ENCODE data around the gene PIEZO2.

PIEZO2 gene

DNA sequence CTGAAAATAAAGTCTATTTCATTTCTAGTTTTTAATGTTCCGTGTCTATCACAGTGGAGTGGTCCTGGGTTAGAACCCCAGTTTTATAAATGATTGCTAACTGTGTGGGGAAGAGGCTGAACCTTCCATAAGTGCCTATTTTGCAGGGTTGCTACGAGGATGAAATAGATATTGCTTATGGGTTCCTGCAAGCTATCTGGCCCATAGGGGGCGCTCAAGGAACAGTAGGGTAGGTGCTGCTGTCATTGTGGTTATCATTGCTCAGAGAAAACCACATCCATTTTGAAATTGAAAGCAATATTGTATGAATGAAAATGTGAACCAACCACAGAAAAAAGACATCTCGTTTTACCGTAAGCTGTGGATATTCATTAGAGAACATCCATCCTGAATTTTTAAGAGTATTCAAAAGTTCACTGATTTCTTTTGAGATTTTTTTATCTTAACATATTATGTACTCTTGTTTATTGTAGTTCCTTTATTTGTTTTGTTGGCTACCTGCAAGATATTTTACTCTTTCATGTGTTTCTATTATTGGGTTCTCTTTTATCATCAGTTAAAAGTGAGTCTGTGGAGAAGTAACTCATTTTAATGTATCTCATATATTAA is 362.0 kb downstream of the PIEZO2 start:
- peak; percentile 82 for DNase-seq
- TF ChIP-seq, protein P1, sequence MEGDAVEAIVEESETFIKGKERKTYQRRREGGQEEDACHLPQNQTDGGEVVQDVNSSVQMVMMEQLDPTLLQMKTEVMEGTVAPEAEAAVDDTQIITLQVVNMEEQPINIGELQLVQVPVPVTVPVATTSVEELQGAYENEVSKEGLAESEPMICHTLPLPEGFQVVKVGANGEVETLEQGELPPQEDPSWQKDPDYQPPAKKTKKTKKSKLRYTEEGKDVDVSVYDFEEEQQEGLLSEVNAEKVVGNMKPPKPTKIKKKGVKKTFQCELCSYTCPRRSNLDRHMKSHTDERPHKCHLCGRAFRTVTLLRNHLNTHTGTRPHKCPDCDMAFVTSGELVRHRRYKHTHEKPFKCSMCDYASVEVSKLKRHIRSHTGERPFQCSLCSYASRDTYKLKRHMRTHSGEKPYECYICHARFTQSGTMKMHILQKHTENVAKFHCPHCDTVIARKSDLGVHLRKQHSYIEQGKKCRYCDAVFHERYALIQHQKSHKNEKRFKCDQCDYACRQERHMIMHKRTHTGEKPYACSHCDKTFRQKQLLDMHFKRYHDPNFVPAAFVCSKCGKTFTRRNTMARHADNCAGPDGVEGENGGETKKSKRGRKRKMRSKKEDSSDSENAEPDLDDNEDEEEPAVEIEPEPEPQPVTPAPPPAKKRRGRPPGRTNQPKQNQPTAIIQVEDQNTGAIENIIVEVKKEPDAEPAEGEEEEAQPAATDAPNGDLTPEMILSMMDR (IDR thresholded peaks at IDR 0.05; ENCODE audit: low read depth, low read length), result peak; percentile 84
- H3K9me3 ChIP-seq, result no peaks in the 10 kb centered on the region
- H3K27me3 ChIP-seq, result no peaks in the 10 kb centered on the region
- no peaks in the 10 kb centered on the region for H3K36me3 ChIP-seq
- no peaks in the 10 kb centered on the region for H3K4me1 ChIP-seq
- no peak overlapping the region for H3K4me3 ChIP-seq (ENCODE audit: low read depth, low read length)

DNA sequence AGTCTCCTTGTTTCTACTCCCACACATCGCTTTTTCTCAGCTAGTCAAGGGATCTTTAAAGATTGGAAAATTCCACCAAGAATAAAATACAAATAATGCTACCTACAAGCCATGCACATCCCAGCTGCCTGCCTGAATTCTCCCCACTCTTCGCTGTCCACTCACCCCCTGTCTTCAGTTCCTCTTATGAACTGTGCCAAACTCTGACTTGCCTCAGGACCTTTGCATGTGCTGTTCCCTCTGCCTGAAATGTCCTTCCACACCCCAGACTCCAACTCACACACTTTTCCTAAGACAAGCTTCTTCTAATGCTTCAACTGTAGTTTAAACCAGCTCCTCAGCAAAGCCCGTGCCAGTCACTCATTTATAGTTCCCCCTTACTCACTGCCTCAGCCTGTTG is 363.6 kb downstream of the PIEZO2 start:
- TF ChIP-seq, protein P1 (IDR thresholded peaks at IDR 0.05; ENCODE audit: low read depth, low read length), result no peak
- no peaks in the 10 kb centered on the region for H3K27me3 ChIP-seq
- H3K36me3 ChIP-seq, result no peaks in the 10 kb centered on the region
- no peaks in the 10 kb centered on the region for H3K9me3 ChIP-seq
- no peak for DNase-seq
- H3K4me1 ChIP-seq, result no peaks in the 10 kb centered on the region
- no peak overlapping the region for H3K4me3 ChIP-seq (ENCODE audit: low read depth, low read length)

DNA sequence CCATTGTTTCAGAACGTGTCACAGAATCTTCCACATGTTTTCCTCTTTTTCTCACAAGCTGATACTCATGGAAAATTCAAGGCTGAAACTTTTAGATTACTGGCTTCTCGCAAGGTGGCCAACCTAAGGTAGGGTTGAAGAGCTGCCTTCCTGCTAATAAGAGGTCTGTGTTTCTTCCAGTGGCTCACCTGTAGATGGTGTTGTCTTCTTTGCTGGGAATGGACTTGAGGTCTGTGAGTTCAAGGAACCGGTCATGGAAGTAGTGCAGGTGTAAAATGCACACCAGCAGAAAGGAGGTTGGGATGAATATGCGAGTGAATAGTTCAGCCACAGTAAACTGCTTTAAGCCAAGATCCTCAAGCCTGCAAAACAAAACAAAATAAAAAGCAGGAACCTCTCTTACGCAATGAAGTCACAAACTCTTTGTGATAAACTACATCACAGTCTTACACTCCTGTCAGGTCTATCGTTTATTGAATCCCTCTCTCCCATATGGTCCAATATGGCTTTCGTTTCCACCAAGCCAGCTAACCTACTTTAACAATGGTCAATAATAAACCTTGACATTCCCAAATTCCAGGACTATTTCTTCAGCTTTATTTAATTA is 364.7 kb downstream of the PIEZO2 start:
- H3K27me3 ChIP-seq, result no peaks in the 10 kb centered on the region
- no peaks in the 10 kb centered on the region for H3K9me3 ChIP-seq
- no peak overlapping the region for H3K4me3 ChIP-seq (ENCODE audit: low read depth, low read length)
- H3K36me3 ChIP-seq, result no peaks in the 10 kb centered on the region
- TF ChIP-seq, protein P1 (IDR thresholded peaks at IDR 0.05; ENCODE audit: low read depth, low read length), result no peak
- H3K4me1 ChIP-seq, result no peaks in the 10 kb centered on the region
- DNase-seq, result no peak

DNA sequence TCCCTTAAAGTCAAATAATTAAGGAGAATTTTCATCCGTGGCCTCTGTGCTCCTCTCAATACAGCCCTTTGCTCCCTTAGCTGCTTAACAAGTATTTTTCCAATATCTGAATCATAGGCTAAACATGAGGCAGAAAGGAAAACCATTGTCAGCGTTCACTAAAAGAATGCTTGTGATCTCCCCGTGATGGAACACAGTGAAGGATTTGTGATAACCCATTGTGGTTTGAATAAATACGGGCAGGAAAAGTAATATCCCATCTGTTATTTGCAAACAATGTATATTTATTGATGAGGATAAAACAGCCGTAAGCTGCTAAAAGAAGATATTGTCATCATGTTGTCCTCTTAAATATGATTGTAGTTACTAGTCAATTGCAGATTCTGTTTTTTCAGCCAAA is 365.4 kb downstream of the PIEZO2 start:
- no peak for DNase-seq
- H3K4me1 ChIP-seq, result no peaks in the 10 kb centered on the region
- no peaks in the 10 kb centered on the region for H3K9me3 ChIP-seq
- no peak overlapping the region for H3K4me3 ChIP-seq (ENCODE audit: low read depth, low read length)
- no peaks in the 10 kb centered on the region for H3K27me3 ChIP-seq
- TF ChIP-seq, protein P1 (IDR thresholded peaks at IDR 0.05; ENCODE audit: low read depth, low read length), result no peak
- H3K36me3 ChIP-seq, result no peaks in the 10 kb centered on the region

DNA sequence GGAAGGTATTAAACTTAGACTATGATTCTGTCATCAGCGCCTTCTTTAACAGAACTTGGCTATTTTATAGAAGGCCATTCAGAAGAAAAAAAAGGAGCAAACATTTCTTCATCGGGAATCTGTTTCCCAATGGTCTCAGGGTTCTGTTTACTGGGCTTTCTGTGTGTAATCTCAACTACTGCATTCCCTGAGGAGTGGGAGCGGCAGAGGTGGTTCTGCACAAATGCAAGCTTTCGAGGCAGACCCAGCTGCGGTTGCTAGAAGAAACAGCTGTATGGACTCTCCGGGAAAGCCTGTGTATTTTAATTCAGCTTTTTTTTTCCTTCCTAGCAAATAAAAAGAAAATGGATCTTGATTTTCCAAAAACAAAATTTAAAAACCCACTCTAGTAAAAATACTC is 372.9 kb downstream of the PIEZO2 start:
- Histone ChIP-seq H3K4me1 (no peaks in the 10 kb centered on the region), H3K36me3 (no peaks in the 10 kb centered on the region), H3K27me3 (no peaks in the 10 kb centered on the region), H3K9me3 (no peaks in the 10 kb centered on the region), H3K4me3 (ENCODE audit: low read depth, low read length) (no peak overlapping the region)
- no peak for DNase-seq
- TF ChIP-seq, protein P1 (IDR thresholded peaks at IDR 0.05; ENCODE audit: low read depth, low read length), result no peak

DNA sequence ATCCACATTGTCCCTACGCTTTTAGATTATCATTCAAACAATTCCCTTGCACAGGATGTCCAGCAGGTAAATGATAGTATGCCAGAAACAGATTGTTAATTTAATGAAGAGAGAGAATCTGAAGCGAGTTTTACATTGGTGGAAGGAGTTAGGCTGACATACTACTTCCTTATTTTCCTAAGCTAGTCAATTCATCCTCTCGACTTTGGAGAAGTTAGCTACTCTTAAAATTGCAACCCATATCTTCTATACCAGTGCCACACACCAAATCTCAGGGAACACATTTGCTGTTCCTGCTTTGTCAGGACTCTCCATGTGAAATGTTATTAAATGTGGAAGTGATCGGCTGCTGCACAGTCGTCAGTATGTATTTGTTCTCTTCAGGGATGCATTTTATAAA is 374.3 kb downstream of the PIEZO2 start:
- Histone ChIP-seq H3K36me3 (no peaks in the 10 kb centered on the region), H3K4me3 (ENCODE audit: low read depth, low read length) (no peak overlapping the region), H3K27me3 (no peaks in the 10 kb centered on the region), H3K4me1 (no peaks in the 10 kb centered on the region), H3K9me3 (no peaks in the 10 kb centered on the region)
- DNase-seq, result no peak
- TF ChIP-seq, protein P1 (IDR thresholded peaks at IDR 0.05; ENCODE audit: low read depth, low read length), result no peak
